B cell (primary cell): ENCODE data around the gene HIGD1A. TPM values are rescaled to one million over a fixed set of nuclear protein-coding genes. Genes with fewer than 3 reads are reported as not detected.

Experiments used
- ATAC-seq: fragments of 200-7000 bp; cut with Tn5 transposase; one replicate; pipeline ENCODE4 v1.10.0; 2021; ENCODE audit warnings: low read depth, mild to moderate bottlenecking, moderate number of reproducible peaks, moderate library complexity
- CTCF ChIA-PET: fragments of 350-600 bp; sonication (Branson Sonifier 250); formaldehyde crosslinking; loops from one replicate; lab custom pipeline; 2021; ENCODE audit warnings: antibody characterized with exemption, inconsistent platforms; lab: Charles Lee
- POLR2A ChIA-PET: fragments of 350-600 bp; sonication (Branson Sonifier 250); formaldehyde crosslinking; loops from one replicate; lab custom pipeline; 2021; ENCODE audit warnings: antibody characterized with exemption; lab: Charles Lee
- DNase-seq: peaks from one replicate; pipeline ENCODE4 v3.0.0; 2013
- H2AFZ ChIP-seq: 2 replicates; pipeline ENCODE4 v1.6.1; 2012; ENCODE audit warnings: mild to moderate bottlenecking, low read depth, low read length; ENCODE audit not compliant: insufficient read depth, poor library complexity, severe bottlenecking
- H3K27ac ChIP-seq, 2 donors: 1 replicate in 1 of 2; 2 replicates in 1 of 2; pipeline ENCODE4 v1.5.1; 2012 to 2013; ENCODE audit warnings: low read length in 2 of 2, mild to moderate bottlenecking in 2 of 2, moderate library complexity in 1 of 2
- H3K27me3 ChIP-seq, 4 experiments: fragments of 200-600 bp in 1 of 4; sonication (generic) in 1 of 4; replicated peaks in 1 of 4; 1 replicate in 2 of 4; 2 replicates in 2 of 4; pipeline versions ENCODE4 v1.6.1 to v1.7.0; 2013 to 2016; ENCODE audit warnings: low read length in 3 of 4, mild to moderate bottlenecking in 2 of 4, mixed read lengths in 1 of 4, moderate library complexity in 1 of 4; ENCODE audit not compliant: insufficient read depth in 4 of 4, control insufficient read depth in 3 of 4; ENCODE audit errors: control extremely low read depth in 1 of 4
- H3K36me3 ChIP-seq, 2 experiments: replicated peaks in 1 of 2; 1 replicate in 1 of 2; 2 replicates in 1 of 2; pipeline versions ENCODE4 v1.6.1 to v1.7.1; 2013; ENCODE audit warnings: low read length in 1 of 2; ENCODE audit not compliant: insufficient read depth in 2 of 2, control insufficient read depth in 1 of 2; ENCODE audit errors: control extremely low read depth in 1 of 2, extremely low read depth in 1 of 2
- H3K4me1 ChIP-seq, 2 donors: fragments of 200-600 bp in 1 of 2; sonication (generic) in 1 of 2; 1 replicate in 1 of 2; 2 replicates in 1 of 2; pipeline versions ENCODE4 v1.5.1 to v1.6.1; 2013 to 2017; ENCODE audit warnings: low read length in 2 of 2; ENCODE audit not compliant: control insufficient read depth in 2 of 2, insufficient read depth in 2 of 2
- H3K4me2 ChIP-seq: replicated peaks from 2 replicates; pipeline ENCODE3; 2012; ENCODE audit warnings: mild to moderate bottlenecking, low read depth, low read length; ENCODE audit not compliant: poor library complexity, severe bottlenecking
- H3K4me3 ChIP-seq, 5 experiments: fragments of 200-600 bp in 1 of 5; sonication (generic) in 1 of 5; 1 replicate in 3 of 5; 2 replicates in 2 of 5; pipeline versions ENCODE4 v1.5.1 to v1.7.0; 2011 to 2016; ENCODE audit warnings: low read length in 4 of 5, mild to moderate bottlenecking in 4 of 5, low read depth in 2 of 5, control low read depth in 1 of 5, moderate library complexity in 1 of 5; ENCODE audit not compliant: insufficient read depth in 1 of 5; ENCODE audit errors: control extremely low read depth in 1 of 5, extremely low read depth in 1 of 5
- H3K79me2 ChIP-seq: fragments of 200-600 bp; sonication (generic); one replicate; pipeline ENCODE4 v1.6.0; 2016; ENCODE audit warnings: low read length; ENCODE audit not compliant: control insufficient read depth, insufficient read depth
- H3K9ac ChIP-seq: fragments of 200-600 bp; sonication (generic); 2 replicates; pipeline ENCODE4 v1.6.1; 2017; ENCODE audit warnings: mild to moderate bottlenecking, low read length, moderate library complexity
- H3K9me3 ChIP-seq, 3 donors: one replicate each; pipeline versions ENCODE4 v1.6.1 to v1.7.1; 2013; ENCODE audit warnings: low read length in 2 of 3; ENCODE audit not compliant: control insufficient read depth in 2 of 3, insufficient read depth in 1 of 3; ENCODE audit errors: control extremely low read depth in 1 of 3
- H4K20me1 ChIP-seq: 2 replicates; pipeline ENCODE4 v1.6.0; 2012; ENCODE audit warnings: mild to moderate bottlenecking, low read length; ENCODE audit not compliant: insufficient read depth, control insufficient read depth, poor library complexity, severe bottlenecking
- H3K27ac Mint-ChIP-seq: one replicate; pipeline ENCODE4 v1.8.0; 2021; ENCODE audit warnings: mixed read lengths
- H3K27me3 Mint-ChIP-seq: one replicate; pipeline ENCODE4 v1.8.0; 2021; ENCODE audit warnings: mixed read lengths
- H3K4me1 Mint-ChIP-seq: one replicate; pipeline ENCODE4 v1.8.0; 2021; ENCODE audit warnings: mixed read lengths
- H3K4me3 Mint-ChIP-seq: one replicate; pipeline ENCODE4 v1.8.0; 2021; ENCODE audit warnings: mixed read lengths
- H3K9me3 Mint-ChIP-seq: one replicate; pipeline ENCODE4 v1.8.0; 2022; ENCODE audit warnings: mixed read lengths; ENCODE audit not compliant: insufficient read depth
- EZH2 ChIP-seq: IDR thresholded peaks from 2 replicates; pipeline ENCODE4 v1.6.1; 2012; ENCODE audit warnings: borderline replicate concordance, low read depth, mild to moderate bottlenecking, moderate library complexity, low read length; ENCODE audit not compliant: insufficient read depth, poor library complexity, severe bottlenecking
- WGBS: methylation state at CpG from one replicate; pipeline ENCODE4 v1.1.5; 2013; ENCODE audit warnings: missing lambda C conversion rate; ENCODE audit not compliant: insufficient coverage; 5-methylcytosine and 5-hydroxymethylcytosine counted together
- intact Hi-C: fragments of 100-400 bp; cut with micrococcal nuclease; formaldehyde crosslinking; loops from one replicate; pipeline ENCODE4 v1.10.0; 2022
- polyA plus RNA-seq: library from polyadenylated mRNA; depleted of rRNA; stranded (reverse); fragments of >200 nt; gene quantifications from 2 replicates; pipeline ENCODE4 v1.2.3, GENCODE V29; 2012
- total RNA-seq, 2 donors: library from RNA; stranded (reverse); fragments of 120-200 nt in 1 of 2; gene quantifications; 1 replicate in 1 of 2; 2 replicates in 1 of 2; pipeline versions ENCODE4 v1.2.3 to v1.2.4, GENCODE V29; 2013 to 2022
- TF ChIP-seq, protein P1 (sequence below): fragments of 200-600 bp; IDR thresholded peaks from one replicate; pipeline ENCODE4 v1.8.0; 2022; ENCODE audit warnings: antibody characterized with exemption, mild to moderate bottlenecking

Gene HIGD1A
- total and polyA plus RNA-seq, 2 donors (not counting 1 experiment from before 2014, with no cell fraction given), result 14.2 to 16.5 TPM

DNA sequence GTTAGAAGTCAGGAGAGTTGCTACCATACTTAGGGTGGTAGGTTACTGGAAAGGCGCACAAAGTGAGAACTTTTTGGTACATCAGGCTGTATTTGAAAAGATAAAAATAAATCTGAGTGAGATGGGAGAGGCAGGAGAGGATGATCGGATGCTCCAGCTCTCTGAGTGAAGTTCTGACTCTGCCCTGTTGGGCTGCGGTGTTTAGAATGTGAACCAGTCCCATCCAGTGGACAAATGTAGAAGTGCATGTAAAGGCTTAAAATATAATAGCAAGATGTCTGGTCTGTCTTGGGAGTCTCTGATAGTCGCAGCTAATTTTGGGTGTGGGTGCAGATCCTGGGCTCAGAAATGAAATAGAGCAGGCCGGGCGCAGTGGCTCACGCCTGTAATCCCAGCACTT, 35.3 kb upstream of the HIGD1A start:
- 28% methylated on average over 3 of the region's 7 CpGs for WGBS
- no peak overlapping the region for H3K4me2 ChIP-seq
- no peak overlapping the region for H3K9ac ChIP-seq
- Mint-ChIP-seq H3K27me3 (no peaks in the 10 kb centered on the region), H3K4me3 (peak overlapping the region; percentile 58), H3K9me3 (no peaks in the 10 kb centered on the region), H3K27ac (peak overlapping the region; percentile 46), H3K4me1 (peaks cover 6% of the 10 kb centered on the region)
- no peak overlapping the region for H2AFZ ChIP-seq
- peak; percentile 99 for ATAC-seq
- peaks cover under 1 to 6% of the 10 kb centered on the region in 2 donors for H3K4me1 ChIP-seq
- ChIA-PET CTCF (interaction anchor here (0.7 to 2.4 kb wide), 16 partner anchors 8 to 82 kb away, joined by 3 to 21 read pairs (median 5); partner anchors contain the start of gene CYP8B1), POLR2A (interaction anchor here (0.6 kb wide), 1 partner anchor 1205 kb away, joined by 3 read pairs; no protein-coding TSS in a partner anchor)
- intact Hi-C loops, result loop anchor here (2.0 kb wide), 2 partner anchors 41 to 59 kb away; no protein-coding TSS in a partner anchor
- no peak overlapping the region for H3K27ac ChIP-seq
- H3K4me3 ChIP-seq, result peak overlapping the region in 1 of 5 experiments; percentile 19
- peak; percentile 73 for DNase-seq
- no peaks in the 10 kb centered on the region for H4K20me1 ChIP-seq
- H3K79me2 ChIP-seq, result no peaks in the 10 kb centered on the region
- TF ChIP-seq, protein P1, sequence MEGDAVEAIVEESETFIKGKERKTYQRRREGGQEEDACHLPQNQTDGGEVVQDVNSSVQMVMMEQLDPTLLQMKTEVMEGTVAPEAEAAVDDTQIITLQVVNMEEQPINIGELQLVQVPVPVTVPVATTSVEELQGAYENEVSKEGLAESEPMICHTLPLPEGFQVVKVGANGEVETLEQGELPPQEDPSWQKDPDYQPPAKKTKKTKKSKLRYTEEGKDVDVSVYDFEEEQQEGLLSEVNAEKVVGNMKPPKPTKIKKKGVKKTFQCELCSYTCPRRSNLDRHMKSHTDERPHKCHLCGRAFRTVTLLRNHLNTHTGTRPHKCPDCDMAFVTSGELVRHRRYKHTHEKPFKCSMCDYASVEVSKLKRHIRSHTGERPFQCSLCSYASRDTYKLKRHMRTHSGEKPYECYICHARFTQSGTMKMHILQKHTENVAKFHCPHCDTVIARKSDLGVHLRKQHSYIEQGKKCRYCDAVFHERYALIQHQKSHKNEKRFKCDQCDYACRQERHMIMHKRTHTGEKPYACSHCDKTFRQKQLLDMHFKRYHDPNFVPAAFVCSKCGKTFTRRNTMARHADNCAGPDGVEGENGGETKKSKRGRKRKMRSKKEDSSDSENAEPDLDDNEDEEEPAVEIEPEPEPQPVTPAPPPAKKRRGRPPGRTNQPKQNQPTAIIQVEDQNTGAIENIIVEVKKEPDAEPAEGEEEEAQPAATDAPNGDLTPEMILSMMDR, result peak; percentile 76
- TF ChIP-seq EZH2, result no peak
- H3K9me3 ChIP-seq, result peaks cover 0 to 5% (median 0%) of the 10 kb centered on the region in 3 donors
- no peaks in the 10 kb centered on the region for H3K27me3 ChIP-seq
- H3K36me3 ChIP-seq, result no peaks in the 10 kb centered on the region

GRCh38 chr3:42838571-42838970, 34.3 kb upstream of the HIGD1A start:
- H3K4me1 ChIP-seq, result peaks cover 0 to 4% of the 10 kb centered on the region in 2 donors
- H4K20me1 ChIP-seq, result no peaks in the 10 kb centered on the region
- H3K27ac ChIP-seq, result no peak overlapping the region
- no peak overlapping the region for H2AFZ ChIP-seq
- intact Hi-C loops, result loop anchor here (2.0 kb wide), 2 partner anchors 42 to 58 kb away; no protein-coding TSS in a partner anchor
- no peaks in the 10 kb centered on the region for H3K27me3 ChIP-seq
- H3K9ac ChIP-seq, result no peak overlapping the region
- H3K4me1 Mint-ChIP-seq, result peaks cover 6% of the 10 kb centered on the region
- H3K9me3 Mint-ChIP-seq, result no peaks in the 10 kb centered on the region
- DNase-seq (no peak), ATAC-seq (no peak)
- CTCF ChIA-PET, result interaction anchor here (0.9 to 2.4 kb wide), 7 partner anchors 10 to 59 kb away, joined by 3 to 21 read pairs (median 7); no protein-coding TSS in a partner anchor
- no peak overlapping the region for H3K4me2 ChIP-seq
- H3K27ac Mint-ChIP-seq, result no peak overlapping the region
- WGBS, result no CpG with 5 or more reads among the region's 4 CpGs
- no peaks in the 10 kb centered on the region for H3K36me3 ChIP-seq
- H3K27me3 Mint-ChIP-seq, result no peaks in the 10 kb centered on the region
- peaks cover 0 to 5% (median 0%) of the 10 kb centered on the region in 3 donors for H3K9me3 ChIP-seq
- no peak for TF ChIP-seq EZH2
- TF ChIP-seq, protein P1, result no peak
- H3K79me2 ChIP-seq, result no peaks in the 10 kb centered on the region
- POLR2A ChIA-PET, result no interaction called here
- no peak overlapping the region for H3K4me3 ChIP-seq
- no peak overlapping the region for H3K4me3 Mint-ChIP-seq
